ENCODE measurements around the gene VWCE.

- TF ChIP-seq CTCF (IDR thresholded peaks at IDR 0.05): no peak
- TF ChIP-seq ZFX (IDR thresholded peaks at IDR 0.05; ENCODE audit: borderline replicate concordance): no peak
These were observed 7.7 kb downstream of the VWCE start for GRCh38 chr11:61287338-61287977.
